Endothelial cell of umbilical vein (primary cell): ENCODE data around the gene OGFRL1. TPM values are rescaled to one million over a fixed set of nuclear protein-coding genes. Genes with fewer than 3 reads are reported as not detected.
A peak's percentile ranks its signal among the peaks of the same experiment; 100 is the strongest.

Experiments used
- BruUV-seq: library from RNA; stranded (reverse); fragments of 400-500 nt; replicated peaks from 2 replicates; lab custom pipeline; 2021; lab: Mats Ljungman, UMichigan
- CTCF ChIA-PET: fragments of 300-600, 350-600 bp; sonication (Branson Sonifier 250); formaldehyde crosslinking; loops from one replicate; lab custom pipeline; 2021; ENCODE audit warnings: antibody characterized with exemption, inconsistent platforms; lab: Charles Lee
- POLR2A ChIA-PET: fragments of 300-600, 350-600 bp; sonication (Branson Sonifier 250); formaldehyde crosslinking; loops from one replicate; lab custom pipeline; 2021; ENCODE audit warnings: antibody characterized with exemption, inconsistent platforms; lab: Charles Lee
- DNase-seq: peaks from one replicate; pipeline ENCODE4 v3.0.0-alpha.2; 2011; ENCODE audit warnings: low read depth, low spot score
- FAIRE-seq: peaks from 2 replicates; lab custom pipeline; 2011; peaks lifted over from hg19 to GRCh38; lab: Jason Lieb, UNC
- H2AFZ ChIP-seq: 2 replicates; pipeline ENCODE4 v1.6.0; 2012; ENCODE audit warnings: low read depth, low read length, control low read depth, inconsistent platforms
- H3K27ac ChIP-seq: 2 replicates; pipeline ENCODE4 v1.5.1; 2011; ENCODE audit warnings: low read depth, mild to moderate bottlenecking, control low read depth, low read length, moderate library complexity; ENCODE audit not compliant: insufficient read depth
- H3K27me3 ChIP-seq, 2 experiments: 2 replicates each; pipeline versions ENCODE4 v1.6.0 to v1.6.1; 2011; ENCODE audit warnings: low read length in 2 of 2, mixed read lengths in 1 of 2; ENCODE audit not compliant: control insufficient read depth in 2 of 2, insufficient read depth in 2 of 2
- H3K36me3 ChIP-seq, 2 experiments: 2 replicates in 1 of 2; 3 replicates in 1 of 2; pipeline ENCODE4 v1.5.1; 2011; ENCODE audit warnings: low read length in 2 of 2, mild to moderate bottlenecking in 1 of 2, moderate library complexity in 1 of 2; ENCODE audit not compliant: control insufficient read depth in 2 of 2, insufficient read depth in 2 of 2; ENCODE audit errors: extremely low read depth in 1 of 2
- H3K4me1 ChIP-seq: 3 replicates; pipeline ENCODE4 v1.5.1; 2011; ENCODE audit warnings: mild to moderate bottlenecking, low read length; ENCODE audit not compliant: control insufficient read depth, insufficient read depth; ENCODE audit errors: extremely low read depth
- H3K4me2 ChIP-seq: 2 replicates; pipeline ENCODE4 v1.6.1; 2011; ENCODE audit warnings: low read length, control low read depth, mixed read lengths; ENCODE audit not compliant: insufficient read depth
- H3K4me3 ChIP-seq, 3 experiments: fragments of 200-600 bp in 1 of 3; sonication (generic), shearing (Covaris generic) in 1 of 3; replicated peaks in 1 of 3; 2 replicates each; pipeline ENCODE4 v1.5.1; 2011 to 2016; ENCODE audit warnings: control low read depth in 3 of 3, low read length in 3 of 3, mild to moderate bottlenecking in 2 of 3, inconsistent platforms in 1 of 3, low read depth in 1 of 3, moderate library complexity in 1 of 3; ENCODE audit not compliant: insufficient read depth in 1 of 3
- H3K79me2 ChIP-seq: 2 replicates; pipeline ENCODE4 v1.6.0; 2012; ENCODE audit warnings: low read length, inconsistent platforms; ENCODE audit not compliant: control insufficient read depth, insufficient read depth
- H3K9ac ChIP-seq: replicated peaks from 2 replicates; pipeline ENCODE3; 2011; ENCODE audit warnings: low read length, control low read depth; ENCODE audit not compliant: insufficient read depth; ENCODE audit errors: extremely low read depth
- H3K9me1 ChIP-seq: replicated peaks from 3 replicates; pipeline ENCODE4 v1.6.0; 2011; ENCODE audit warnings: mild to moderate bottlenecking, low read length; ENCODE audit not compliant: control insufficient read depth, insufficient read depth; ENCODE audit errors: extremely low read depth
- H3K9me3 ChIP-seq: replicated peaks from 2 replicates; pipeline ENCODE4 v1.5.1; 2012; ENCODE audit warnings: low read length, inconsistent platforms; ENCODE audit not compliant: control insufficient read depth, insufficient read depth
- H4K20me1 ChIP-seq: replicated peaks from 2 replicates; pipeline ENCODE3; 2011; ENCODE audit warnings: mild to moderate bottlenecking, low read length; ENCODE audit not compliant: control insufficient read depth, insufficient read depth; ENCODE audit errors: extremely low read depth
- EZH2 ChIP-seq: IDR thresholded peaks from 2 replicates; pipeline ENCODE4 v1.6.1; 2012; ENCODE audit warnings: borderline replicate concordance, low read depth, mild to moderate bottlenecking, moderate library complexity, low read length, inconsistent platforms; ENCODE audit not compliant: severe bottlenecking
- FOS ChIP-seq: IDR thresholded peaks from 2 replicates; pipeline ENCODE4 v1.6.1; 2011; ENCODE audit warnings: mild to moderate bottlenecking, low read length, moderate library complexity, borderline replicate concordance; ENCODE audit not compliant: insufficient read depth
- GATA2 ChIP-seq: IDR thresholded peaks from 2 replicates; pipeline ENCODE4 v1.7.0; 2011; ENCODE audit warnings: low read depth, mild to moderate bottlenecking, moderate library complexity, mixed read lengths, low read length; ENCODE audit not compliant: insufficient read length, insufficient read depth
- JUN ChIP-seq: IDR thresholded peaks from 2 replicates; pipeline ENCODE4 v1.6.1; 2011; ENCODE audit warnings: borderline replicate concordance, low read depth; ENCODE audit not compliant: insufficient read length, insufficient read depth
- MYC ChIP-seq: IDR thresholded peaks from one replicate; pipeline ENCODE4 v1.6.1; 2011; ENCODE audit warnings: mild to moderate bottlenecking, low read depth, low read length
- POLR2A ChIP-seq: IDR thresholded peaks from 2 replicates; pipeline ENCODE4 v1.6.1; 2012; ENCODE audit warnings: low read depth, mild to moderate bottlenecking, control low read depth, low read length
- POLR2AphosphoS5 ChIP-seq: IDR thresholded peaks from 2 replicates; pipeline ENCODE4 v1.6.1; 2012; ENCODE audit warnings: low read depth, mild to moderate bottlenecking, control low read depth, low read length, moderate library complexity; ENCODE audit not compliant: insufficient read depth
- dilution Hi-C: fragments of 300-500 bp; cut with MboI; formaldehyde crosslinking; loops from one replicate; pipeline ENCODE4 v1.15.0; 2019; ENCODE audit warnings: low sequenced_read_pairs; ENCODE audit not compliant: extremely low pct_ligation_motif_present
- intact Hi-C: fragments of 100-400 bp; cut with micrococcal nuclease; formaldehyde crosslinking; loops from one replicate; pipeline ENCODE4 v1.10.0; 2022
- polyA plus RNA-seq, 4 experiments: library from polyadenylated mRNA; depleted of rRNA in 3 of 4; stranded (reverse) in 3 of 4; unstranded in 1 of 4; fragments of >200 nt; gene quantifications; 2 replicates each; pipeline versions ENCODE4 v1.2.1 to v1.2.3, GENCODE V29; 2011 to 2012; ENCODE audit warnings: missing spikeins in 1 of 4
- total RNA-seq: library from RNA; stranded (reverse); gene quantifications from 2 replicates; pipeline ENCODE4 v1.2.3, GENCODE V29; 2021
- TF ChIP-seq, protein P1 (sequence below): IDR thresholded peaks from 2 replicates; pipeline ENCODE4 v1.6.1; 2011; ENCODE audit not compliant: insufficient read depth, insufficient read length

Gene OGFRL1
- total and polyA plus RNA-seq, 2 donors (not counting 3 experiments of a cell fraction or from before 2014, with no cell fraction given) = 3.4 to 19.4 TPM

- ChIA-PET POLR2A (no interaction called here), CTCF (interaction anchor here (0.9 kb wide), 1 partner anchor 217 kb away, joined by 3 read pairs; no protein-coding TSS in a partner anchor)
- Histone ChIP-seq H3K9me1 (no peaks in the 10 kb centered on the region), H3K27me3 (no peaks in the 10 kb centered on the region), H3K79me2 (no peaks in the 10 kb centered on the region), H2AFZ (no peak overlapping the region), H3K9me3 (no peaks in the 10 kb centered on the region), H3K27ac (no peak overlapping the region), H3K4me1 (peaks cover 2% of the 10 kb centered on the region), H3K4me3 (no peak overlapping the region), H3K36me3 (no peaks in the 10 kb centered on the region), H4K20me1 (no peaks in the 10 kb centered on the region), H3K9ac (no peak overlapping the region), H3K4me2 (no peak overlapping the region)
- TF ChIP-seq FOS = peak; percentile 50
- TF ChIP-seq GATA2 = no peak
- TF ChIP-seq POLR2AphosphoS5 = no peak
- TF ChIP-seq, protein P1, sequence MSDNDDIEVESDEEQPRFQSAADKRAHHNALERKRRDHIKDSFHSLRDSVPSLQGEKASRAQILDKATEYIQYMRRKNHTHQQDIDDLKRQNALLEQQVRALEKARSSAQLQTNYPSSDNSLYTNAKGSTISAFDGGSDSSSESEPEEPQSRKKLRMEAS = no peak
- no peak for TF ChIP-seq EZH2
- no peak for TF ChIP-seq POLR2A
- TF ChIP-seq MYC = no peak
- no TSS peak for BruUV-seq
- intact Hi-C loops = no loop called here
- DNase-seq (no peak), FAIRE-seq (no peak)
- dilution Hi-C loops = no loop called here
Measured at GRCh38 chr6:71332012-71332411, 43.4 kb downstream of the OGFRL1 start.

GRCh38 chr6:71333050-71333449 is 44.4 kb downstream of the OGFRL1 start:
- H3K9me1 ChIP-seq = no peaks in the 10 kb centered on the region
- no peak overlapping the region for H3K4me3 ChIP-seq
- TF ChIP-seq EZH2 (no peak), GATA2 (no peak), POLR2AphosphoS5 (no peak), JUN (no peak)
- H4K20me1 ChIP-seq = no peaks in the 10 kb centered on the region
- no peak overlapping the region for H3K9ac ChIP-seq
- H2AFZ ChIP-seq = no peak overlapping the region
- H3K27ac ChIP-seq = no peak overlapping the region
- no peaks in the 10 kb centered on the region for H3K9me3 ChIP-seq
- POLR2A ChIA-PET = no interaction called here
- FAIRE-seq (no peak), DNase-seq (no peak)
- CTCF ChIA-PET = interaction anchor here (0.9 to 1.4 kb wide), 3 partner anchors 16 to 216 kb away, joined by 3 read pairs; no protein-coding TSS in a partner anchor
- intact Hi-C loops = no loop called here
- dilution Hi-C loops = no loop called here
- no peaks in the 10 kb centered on the region for H3K79me2 ChIP-seq
- BruUV-seq = no TSS peak
- no peak overlapping the region for H3K4me2 ChIP-seq
- H3K36me3 ChIP-seq = no peaks in the 10 kb centered on the region
- no peaks in the 10 kb centered on the region for H3K27me3 ChIP-seq
- peaks cover 2% of the 10 kb centered on the region for H3K4me1 ChIP-seq
